NCI-H82 (cell line): ENCODE measurements around the gene ELAVL2.

Experiments
- DNase-seq: peaks from one replicate; lab custom pipeline; 2025; lab: John Stamatoyannopoulos, UW

The ELAVL2 gene

GRCh38 chr9:23821375-23822181, 4.5 kb downstream of the ELAVL2 start:
- peak; percentile 74 for DNase-seq

GRCh38 chr9:23820451-23821374, 5.3 kb downstream of the ELAVL2 start:
- DNase-seq, result peak; percentile 74

- no peak for DNase-seq
Measured at GRCh38 chr9:23819403-23819802, 6.6 kb downstream of the ELAVL2 start.

- no peak for DNase-seq
Measured at GRCh38 chr9:23814243-23814642, 11.8 kb downstream of the ELAVL2 start.

GRCh38 chr9:23812673-23813072, 13.4 kb downstream of the ELAVL2 start:
- no peak for DNase-seq

- no peak for DNase-seq
Measured at GRCh38 chr9:23811633-23812032, 14.4 kb downstream of the ELAVL2 start.

- no peak for DNase-seq
Measured at GRCh38 chr9:23803216-23803615, 22.8 kb downstream of the ELAVL2 start.

- no peak for DNase-seq
Measured at GRCh38 chr9:23801523-23801922, 24.5 kb downstream of the ELAVL2 start.

GRCh38 chr9:23799521-23799920, 26.5 kb downstream of the ELAVL2 start:
- DNase-seq, result peak; percentile 52

GRCh38 chr9:23798325-23798724, 27.7 kb downstream of the ELAVL2 start:
- DNase-seq, result no peak

- DNase-seq, result no peak
Measured at GRCh38 chr9:23796209-23796608, 29.8 kb downstream of the ELAVL2 start.

- no peak for DNase-seq
Measured at GRCh38 chr9:23790351-23791260, 35.4 kb downstream of the ELAVL2 start.

- DNase-seq, result no peak
Measured at GRCh38 chr9:23789529-23790254, 36.3 kb downstream of the ELAVL2 start.

GRCh38 chr9:23784962-23785361, 41.1 kb downstream of the ELAVL2 start:
- no peak for DNase-seq

GRCh38 chr9:23783509-23783908, 42.5 kb downstream of the ELAVL2 start:
- no peak for DNase-seq

GRCh38 chr9:23779220-23779619, 46.8 kb downstream of the ELAVL2 start:
- DNase-seq, result peak; percentile 6

- DNase-seq, result no peak
Measured at GRCh38 chr9:23777328-23777727, 48.7 kb downstream of the ELAVL2 start.

GRCh38 chr9:23775549-23775948, 50.5 kb downstream of the ELAVL2 start:
- DNase-seq, result no peak

GRCh38 chr9:23774266-23774665, 51.8 kb downstream of the ELAVL2 start:
- no peak for DNase-seq

- DNase-seq, result no peak
Measured at GRCh38 chr9:23772385-23772783, 53.7 kb downstream of the ELAVL2 start.

GRCh38 chr9:23771746-23772384, 54.2 kb downstream of the ELAVL2 start:
- DNase-seq, result no peak
